ENCODE measurements around the gene CLEC4D.
"Not testable (repeated sequence)": the region's sequence is repeated elsewhere in the genome, so short reads cannot be mapped to it uniquely, and the experiment has no call there.

CLEC4D gene

DNA sequence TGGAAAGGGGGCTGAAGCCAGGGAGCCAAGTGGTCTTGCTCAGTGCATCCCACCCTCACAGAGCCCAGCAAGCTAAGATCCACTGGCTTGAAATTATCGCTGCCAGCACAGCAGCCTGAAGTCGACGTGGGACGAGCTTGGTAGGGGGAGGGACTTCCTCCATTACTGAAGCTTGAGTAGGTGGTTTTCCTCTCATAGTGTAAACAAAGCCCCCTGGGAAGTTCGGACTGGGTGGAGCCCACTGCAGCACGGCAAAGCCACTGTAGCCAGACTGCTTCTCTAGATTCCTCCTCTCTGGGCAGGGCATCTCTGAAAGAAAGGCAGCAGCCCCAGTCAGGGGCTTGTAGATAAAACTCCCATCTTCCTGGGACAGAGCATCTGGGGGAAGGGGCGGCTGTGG lies 17.2 kb upstream of the CLEC4D start:
- not testable (repeated sequence) for H3K27me3 ChIP-seq (ENCODE audit: control insufficient read depth in 2 of 2, insufficient read depth in 2 of 2, low read length in 2 of 2); H3K9me3 ChIP-seq (ENCODE audit: control insufficient read depth in 2 of 2, low read length in 2 of 2); H3K27ac ChIP-seq (ENCODE audit: low read depth in 2 of 2, low read length in 2 of 2); H3K9ac ChIP-seq (ENCODE audit: low read depth in 1 of 2, low read length in 2 of 2); H3K36me3 ChIP-seq (ENCODE audit: control insufficient read depth in 2 of 2, insufficient read depth in 2 of 2, low read length in 2 of 2); H3K4me3 ChIP-seq (ENCODE audit: low read length in 2 of 2); H3K4me1 ChIP-seq (ENCODE audit: control insufficient read depth in 2 of 2, insufficient read depth in 2 of 2, low read length in 2 of 2)

GRCh38 chr12:8499616-8500015 lies 13.7 kb upstream of the CLEC4D start:
- Histone ChIP-seq H3K9ac (ENCODE audit: low read depth in 1 of 2, low read length in 2 of 2) (no peak overlapping the region), H3K4me1 (ENCODE audit: control insufficient read depth in 2 of 2, insufficient read depth in 2 of 2, low read length in 2 of 2) (no peaks in the 10 kb centered on the region), H3K36me3 (ENCODE audit: control insufficient read depth in 2 of 2, insufficient read depth in 2 of 2, low read length in 2 of 2) (no peaks in the 10 kb centered on the region), H3K4me3 (ENCODE audit: low read length in 2 of 2) (no peak overlapping the region), H3K9me3 (ENCODE audit: control insufficient read depth in 2 of 2, low read length in 2 of 2) (no peaks in the 10 kb centered on the region), H3K27me3 (ENCODE audit: control insufficient read depth in 2 of 2, insufficient read depth in 2 of 2, low read length in 2 of 2) (peaks cover 0 to 1% of the 10 kb centered on the region in 2 donors), H3K27ac (ENCODE audit: low read depth in 2 of 2, low read length in 2 of 2) (no peak overlapping the region)

GRCh38 chr12:8501720-8502119 lies 11.6 kb upstream of the CLEC4D start:
- Histone ChIP-seq H3K4me3 (ENCODE audit: low read length in 2 of 2) (no peak overlapping the region), H3K4me1 (ENCODE audit: control insufficient read depth in 2 of 2, insufficient read depth in 2 of 2, low read length in 2 of 2) (no peaks in the 10 kb centered on the region), H3K27ac (ENCODE audit: low read depth in 2 of 2, low read length in 2 of 2) (no peak overlapping the region)

DNA sequence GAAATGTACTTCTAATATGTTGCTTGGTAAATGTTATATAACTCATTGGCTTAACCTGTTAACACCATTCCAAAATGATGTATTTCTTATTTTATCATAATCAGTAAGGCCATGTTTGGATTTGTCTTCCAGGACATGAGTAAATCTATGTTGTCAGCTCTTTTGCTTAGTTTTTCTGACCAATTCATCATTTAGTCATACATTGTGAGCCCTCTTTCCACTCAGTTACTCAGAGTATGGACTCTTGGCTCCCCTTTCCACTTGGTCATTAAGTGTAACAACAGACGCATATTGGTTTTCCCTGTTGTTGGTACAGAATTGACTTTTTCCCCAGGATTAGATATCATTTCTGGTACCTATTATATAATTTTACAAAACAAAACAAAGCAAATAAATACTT lies 9.0 kb upstream of the CLEC4D start:
- no peak overlapping the region for H3K9ac ChIP-seq (ENCODE audit: low read depth in 1 of 2, low read length in 2 of 2)
- H3K4me3 ChIP-seq (ENCODE audit: low read length in 2 of 2): no peak overlapping the region
- no peaks in the 10 kb centered on the region for H3K4me1 ChIP-seq (ENCODE audit: control insufficient read depth in 2 of 2, insufficient read depth in 2 of 2, low read length in 2 of 2)
- peaks cover 0 to 1% of the 10 kb centered on the region in 2 donors for H3K27me3 ChIP-seq (ENCODE audit: control insufficient read depth in 2 of 2, insufficient read depth in 2 of 2, low read length in 2 of 2)
- H3K36me3 ChIP-seq (ENCODE audit: control insufficient read depth in 2 of 2, insufficient read depth in 2 of 2, low read length in 2 of 2): no peaks in the 10 kb centered on the region
- no peak overlapping the region for H3K27ac ChIP-seq (ENCODE audit: low read depth in 2 of 2, low read length in 2 of 2)
- H3K9me3 ChIP-seq (ENCODE audit: control insufficient read depth in 2 of 2, low read length in 2 of 2): no peaks in the 10 kb centered on the region

More at GRCh38 chr12:8501720-8502119, 11.6 kb upstream of the CLEC4D start:
- peaks cover 0 to 1% of the 10 kb centered on the region in 2 donors for H3K27me3 ChIP-seq (ENCODE audit: control insufficient read depth in 2 of 2, insufficient read depth in 2 of 2, low read length in 2 of 2)
- H3K9ac ChIP-seq (ENCODE audit: low read depth in 1 of 2, low read length in 2 of 2): no peak overlapping the region
- no peaks in the 10 kb centered on the region for H3K9me3 ChIP-seq (ENCODE audit: control insufficient read depth in 2 of 2, low read length in 2 of 2)
- no peaks in the 10 kb centered on the region for H3K36me3 ChIP-seq (ENCODE audit: control insufficient read depth in 2 of 2, insufficient read depth in 2 of 2, low read length in 2 of 2)

- Histone ChIP-seq H3K4me3 (ENCODE audit: low read length in 2 of 2) (no peak overlapping the region), H3K36me3 (ENCODE audit: control insufficient read depth in 2 of 2, insufficient read depth in 2 of 2, low read length in 2 of 2) (no peaks in the 10 kb centered on the region), H3K9ac (ENCODE audit: low read depth in 1 of 2, low read length in 2 of 2) (no peak overlapping the region), H3K4me1 (ENCODE audit: control insufficient read depth in 2 of 2, insufficient read depth in 2 of 2, low read length in 2 of 2) (no peaks in the 10 kb centered on the region), H3K27ac (ENCODE audit: low read depth in 2 of 2, low read length in 2 of 2) (no peak overlapping the region), H3K27me3 (ENCODE audit: control insufficient read depth in 2 of 2, insufficient read depth in 2 of 2, low read length in 2 of 2) (no peaks in the 10 kb centered on the region), H3K9me3 (ENCODE audit: control insufficient read depth in 2 of 2, low read length in 2 of 2) (no peaks in the 10 kb centered on the region)
Observed at GRCh38 chr12:8507596-8507995, 5.7 kb upstream of the CLEC4D start.

DNA sequence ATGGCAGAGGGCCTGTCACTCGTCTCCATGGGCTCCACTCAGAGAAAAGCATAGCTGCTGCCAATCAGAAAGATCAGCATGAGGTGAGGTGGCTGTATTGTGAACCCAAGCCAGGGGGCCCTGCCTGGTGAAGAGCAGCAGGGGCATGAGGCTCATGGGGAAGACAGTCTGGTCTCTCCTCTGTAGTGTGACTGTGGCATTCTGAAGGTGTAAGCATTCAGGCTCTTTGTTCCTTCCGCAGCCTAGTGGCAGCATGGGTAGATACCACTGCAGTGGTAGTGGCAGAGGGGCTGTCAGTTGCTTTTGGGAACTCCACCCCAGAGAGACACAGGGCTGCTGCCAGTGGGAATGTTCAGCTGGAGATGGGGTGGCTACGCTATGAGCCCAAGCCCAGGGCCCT lies 5.1 kb upstream of the CLEC4D start:
- no peak overlapping the region for H3K9ac ChIP-seq (ENCODE audit: low read depth in 1 of 2, low read length in 2 of 2)
- H3K27me3 ChIP-seq (ENCODE audit: control insufficient read depth in 2 of 2, insufficient read depth in 2 of 2, low read length in 2 of 2): no peaks in the 10 kb centered on the region
- H3K4me1 ChIP-seq (ENCODE audit: control insufficient read depth in 2 of 2, insufficient read depth in 2 of 2, low read length in 2 of 2): no peaks in the 10 kb centered on the region
- no peaks in the 10 kb centered on the region for H3K36me3 ChIP-seq (ENCODE audit: control insufficient read depth in 2 of 2, insufficient read depth in 2 of 2, low read length in 2 of 2)
- no peaks in the 10 kb centered on the region for H3K9me3 ChIP-seq (ENCODE audit: control insufficient read depth in 2 of 2, low read length in 2 of 2)
- no peak overlapping the region for H3K4me3 ChIP-seq (ENCODE audit: low read length in 2 of 2)
- H3K27ac ChIP-seq (ENCODE audit: low read depth in 2 of 2, low read length in 2 of 2): no peak overlapping the region

GRCh38 chr12:8508910-8509841 lies 4.1 kb upstream of the CLEC4D start:
- Histone ChIP-seq H3K9me3 (ENCODE audit: control insufficient read depth in 2 of 2, low read length in 2 of 2) (no peaks in the 10 kb centered on the region), H3K4me3 (ENCODE audit: low read length in 2 of 2) (no peak overlapping the region), H3K4me1 (ENCODE audit: control insufficient read depth in 2 of 2, insufficient read depth in 2 of 2, low read length in 2 of 2) (no peaks in the 10 kb centered on the region), H3K27me3 (ENCODE audit: control insufficient read depth in 2 of 2, insufficient read depth in 2 of 2, low read length in 2 of 2) (no peaks in the 10 kb centered on the region), H3K9ac (ENCODE audit: low read depth in 1 of 2, low read length in 2 of 2) (no peak overlapping the region), H3K27ac (ENCODE audit: low read depth in 2 of 2, low read length in 2 of 2) (no peak overlapping the region), H3K36me3 (ENCODE audit: control insufficient read depth in 2 of 2, insufficient read depth in 2 of 2, low read length in 2 of 2) (no peaks in the 10 kb centered on the region)

DNA sequence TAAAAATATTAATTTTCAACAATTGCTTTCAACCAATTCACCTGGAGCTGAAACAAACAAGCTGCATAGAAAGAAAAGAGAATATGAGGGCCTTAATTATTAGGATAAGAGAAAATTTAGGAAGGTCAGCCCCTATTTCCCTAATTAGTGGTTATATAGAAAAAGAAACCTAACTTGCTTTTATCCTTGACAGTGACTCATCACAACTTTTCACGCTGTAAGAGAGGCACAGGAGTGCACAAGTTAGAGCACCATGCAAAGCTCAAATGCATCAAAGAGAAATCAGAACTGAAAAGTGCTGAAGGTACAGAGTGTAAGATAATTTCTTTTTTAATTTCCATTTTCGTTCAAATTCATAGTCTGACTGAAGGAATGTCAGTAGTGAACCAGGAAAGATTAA lies 4.7 kb downstream of the CLEC4D start:
- H3K27ac ChIP-seq (ENCODE audit: low read depth in 2 of 2, low read length in 2 of 2): no peak overlapping the region
- no peak overlapping the region for H3K4me3 ChIP-seq (ENCODE audit: low read length in 2 of 2)
- H3K9me3 ChIP-seq (ENCODE audit: control insufficient read depth in 2 of 2, low read length in 2 of 2): no peaks in the 10 kb centered on the region
- H3K27me3 ChIP-seq (ENCODE audit: control insufficient read depth in 2 of 2, insufficient read depth in 2 of 2, low read length in 2 of 2): no peaks in the 10 kb centered on the region
- H3K36me3 ChIP-seq (ENCODE audit: control insufficient read depth in 2 of 2, insufficient read depth in 2 of 2, low read length in 2 of 2): no peaks in the 10 kb centered on the region
- H3K9ac ChIP-seq (ENCODE audit: low read depth in 1 of 2, low read length in 2 of 2): no peak overlapping the region
- H3K4me1 ChIP-seq (ENCODE audit: control insufficient read depth in 2 of 2, insufficient read depth in 2 of 2, low read length in 2 of 2): no peaks in the 10 kb centered on the region

DNA sequence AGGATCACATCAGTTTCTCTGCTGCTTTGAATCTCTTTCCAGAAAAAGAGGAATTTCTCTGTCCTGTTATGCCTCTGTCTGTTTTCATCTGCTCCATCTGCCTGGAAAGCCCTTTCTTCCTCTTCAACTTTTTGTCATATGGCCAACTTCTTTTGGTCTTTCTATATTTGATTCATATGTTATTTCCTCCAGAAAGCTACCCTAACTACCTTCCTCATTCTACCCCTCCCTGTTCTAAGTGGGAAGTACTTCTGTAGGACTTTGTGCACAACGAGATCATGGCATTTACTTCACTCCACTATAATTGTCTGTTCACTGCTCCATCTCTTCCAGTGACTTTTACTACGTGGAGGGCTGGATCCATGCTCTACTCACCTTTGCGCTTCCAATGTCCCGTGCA lies 5.9 kb downstream of the CLEC4D start:
- no peak overlapping the region for H3K9ac ChIP-seq (ENCODE audit: low read depth in 1 of 2, low read length in 2 of 2)
- H3K4me3 ChIP-seq (ENCODE audit: low read length in 2 of 2): no peak overlapping the region
- H3K9me3 ChIP-seq (ENCODE audit: control insufficient read depth in 2 of 2, low read length in 2 of 2): no peaks in the 10 kb centered on the region
- H3K27me3 ChIP-seq (ENCODE audit: control insufficient read depth in 2 of 2, insufficient read depth in 2 of 2, low read length in 2 of 2): no peaks in the 10 kb centered on the region
- no peak overlapping the region for H3K27ac ChIP-seq (ENCODE audit: low read depth in 2 of 2, low read length in 2 of 2)
- no peaks in the 10 kb centered on the region for H3K36me3 ChIP-seq (ENCODE audit: control insufficient read depth in 2 of 2, insufficient read depth in 2 of 2, low read length in 2 of 2)
- no peaks in the 10 kb centered on the region for H3K4me1 ChIP-seq (ENCODE audit: control insufficient read depth in 2 of 2, insufficient read depth in 2 of 2, low read length in 2 of 2)

DNA sequence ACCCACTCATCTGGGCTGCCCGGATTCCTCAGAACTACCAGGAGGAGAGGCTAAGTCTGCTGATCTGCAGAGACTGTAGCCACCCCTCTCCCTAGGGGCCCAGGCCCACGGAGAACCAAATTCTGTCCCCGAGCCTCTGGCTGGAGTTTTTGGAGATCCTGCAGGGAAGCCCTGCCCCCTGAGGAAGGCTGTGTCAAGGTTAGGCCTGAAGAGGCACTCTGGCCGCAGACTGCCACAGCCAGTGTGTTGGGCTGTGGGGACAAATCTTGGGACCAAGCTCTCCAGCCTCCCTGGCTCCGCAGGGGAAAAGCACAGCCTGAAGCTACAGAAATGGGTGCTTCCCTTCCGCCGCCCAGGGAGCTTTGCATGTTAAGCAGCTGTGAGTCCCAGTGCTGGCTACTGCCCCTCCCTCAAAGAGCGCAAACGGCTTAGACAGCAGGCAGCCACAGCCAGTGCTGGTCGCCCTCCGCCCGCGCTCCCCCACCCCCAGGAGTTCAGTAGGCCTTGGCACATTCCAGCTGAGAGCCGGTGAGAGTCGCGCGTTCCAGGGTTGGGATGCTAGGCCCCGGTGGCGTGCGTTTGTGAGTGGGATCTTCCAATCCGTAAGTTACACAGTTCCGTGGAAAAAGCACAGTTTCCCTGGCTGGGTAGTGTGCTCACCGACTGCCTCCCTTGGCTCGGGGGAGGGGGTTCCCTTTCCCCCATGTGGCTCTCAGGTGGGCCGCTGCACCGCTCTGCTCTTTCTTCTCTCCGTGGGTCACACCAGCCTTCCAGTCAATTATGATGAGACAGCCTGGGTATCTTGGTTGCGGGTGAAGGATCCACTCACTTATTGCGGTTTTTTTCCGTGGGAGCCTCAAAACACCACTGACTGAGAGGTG lies 14.2 kb downstream of the CLEC4D start:
- no peaks in the 10 kb centered on the region for H3K9me3 ChIP-seq (ENCODE audit: control insufficient read depth in 2 of 2, low read length in 2 of 2)
- no peaks in the 10 kb centered on the region for H3K36me3 ChIP-seq (ENCODE audit: control insufficient read depth in 2 of 2, insufficient read depth in 2 of 2, low read length in 2 of 2)
- no peak overlapping the region for H3K9ac ChIP-seq (ENCODE audit: low read depth in 1 of 2, low read length in 2 of 2)
- no peak overlapping the region for H3K27ac ChIP-seq (ENCODE audit: low read depth in 2 of 2, low read length in 2 of 2)
- no peaks in the 10 kb centered on the region for H3K4me1 ChIP-seq (ENCODE audit: control insufficient read depth in 2 of 2, insufficient read depth in 2 of 2, low read length in 2 of 2)
- no peaks in the 10 kb centered on the region for H3K27me3 ChIP-seq (ENCODE audit: control insufficient read depth in 2 of 2, insufficient read depth in 2 of 2, low read length in 2 of 2)
- no peak overlapping the region for H3K4me3 ChIP-seq (ENCODE audit: low read length in 2 of 2)
